ENCODE measurements around the gene NPAS3.

NPAS3 gene

DNA sequence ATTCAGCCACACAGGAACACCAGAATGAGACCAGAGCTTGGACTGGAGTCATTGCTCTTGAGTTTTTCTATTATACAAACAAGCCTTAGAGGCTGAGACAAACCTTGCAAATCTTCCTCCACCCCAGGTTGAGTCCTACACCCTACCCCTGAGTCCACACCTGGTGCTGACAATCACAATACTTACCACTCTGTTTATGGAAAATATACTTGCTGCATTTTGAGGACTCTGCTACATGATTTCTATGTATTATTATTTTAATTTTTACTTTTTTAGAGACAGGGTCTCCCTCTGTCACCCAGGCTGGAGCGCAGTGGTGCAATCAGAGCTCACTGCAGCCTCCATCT, 910.7 kb downstream of the NPAS3 start:
- ATAC-seq = no peak

DNA sequence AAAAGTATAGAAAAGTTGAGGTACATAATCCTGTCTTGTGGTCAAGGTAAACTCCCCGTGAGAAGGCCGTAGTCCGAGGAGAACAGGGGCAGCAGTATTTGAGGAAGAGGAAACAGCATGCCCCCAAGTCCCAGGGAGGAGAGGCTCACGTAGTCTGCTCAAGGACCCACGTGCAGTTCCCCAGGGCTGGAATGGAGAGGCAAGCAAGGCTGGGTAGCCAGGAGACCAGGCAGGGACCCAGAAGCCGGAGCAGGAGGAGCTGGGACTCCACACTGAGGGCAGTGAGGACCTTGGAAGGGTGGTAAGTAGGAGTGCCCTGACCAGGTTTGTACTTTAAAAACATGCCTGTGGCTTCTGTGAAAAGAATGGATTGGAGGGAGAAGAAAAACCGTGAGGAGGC, 912.1 kb downstream of the NPAS3 start:
- no peak for ATAC-seq

DNA sequence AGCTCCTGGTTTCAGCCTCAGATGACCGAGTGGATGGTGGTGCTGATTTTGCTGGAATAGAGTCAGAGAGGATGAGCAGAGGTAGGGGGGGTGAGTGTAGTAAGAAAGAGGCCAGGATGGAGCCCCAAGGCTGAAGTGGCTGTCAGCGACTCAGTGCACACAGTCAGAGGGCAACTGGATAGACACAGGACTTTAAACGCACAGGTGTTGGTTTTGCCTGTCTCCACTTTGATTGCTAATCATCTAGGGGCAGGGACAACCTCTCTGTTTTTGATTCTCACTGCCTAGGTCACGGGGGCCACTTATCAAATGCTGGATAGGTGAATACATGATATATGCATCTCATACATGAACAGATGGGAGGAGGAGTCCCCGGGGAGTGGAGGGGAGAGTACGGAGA, 912.7 kb downstream of the NPAS3 start:
- no peak for ATAC-seq

DNA sequence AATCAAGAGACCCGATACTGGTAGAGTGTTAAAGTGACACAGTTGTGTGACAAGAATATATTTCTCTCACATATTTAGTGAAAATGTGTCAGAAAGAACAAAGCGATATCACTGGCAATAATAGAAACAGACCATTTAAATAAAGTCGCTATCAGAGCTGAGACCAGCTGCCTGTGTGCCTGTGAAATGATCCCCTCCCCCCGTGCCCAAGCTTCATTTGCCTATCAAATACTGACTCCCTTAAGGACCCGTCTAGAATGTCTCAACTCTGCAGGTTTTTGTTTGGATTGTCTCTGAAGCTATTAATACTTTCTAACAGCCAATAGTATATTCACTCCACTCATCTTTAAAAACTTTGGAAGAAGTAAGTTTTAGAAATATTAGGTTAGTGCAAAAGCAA, 913.3 kb downstream of the NPAS3 start:
- ATAC-seq = no peak
